SK-N-SH (cell line): Measurements from ENCODE around the gene MTF2. TPM values are rescaled to one million over a fixed set of nuclear protein-coding genes. Genes with fewer than 3 reads are reported as not detected.

Source experiments
- CTCF ChIA-PET: fragments of 300-600, 350-600 bp; formaldehyde crosslinking; extraction: SDS; loops from one replicate; lab custom pipeline; 2021; lab: Yijun Ruan, JAX
- POLR2A ChIA-PET: fragments of 350-600 bp; sonication (Branson Sonifier 250); formaldehyde crosslinking; extraction: SDS; loops from one replicate; lab custom pipeline; 2020; ENCODE audit warnings: antibody characterized with exemption, inconsistent platforms; lab: Yijun Ruan, JAX
- DNase-seq: peaks from one replicate; pipeline ENCODE4 v3.0.0; 2012
- H2AFZ ChIP-seq: fragments of 200-600 bp; sonication (generic); 2 replicates; pipeline ENCODE4 v1.8.1; 2016; ENCODE audit warnings: antibody characterized with exemption, mild to moderate bottlenecking, low read depth
- H3F3A ChIP-seq: fragments of 200-600 bp; sonication (generic); replicated peaks from 2 replicates; pipeline ENCODE3; 2016; ENCODE audit warnings: antibody characterized with exemption, mild to moderate bottlenecking; ENCODE audit not compliant: insufficient read depth
- H3K27ac ChIP-seq, 2 experiments: fragments of 200-500 bp in 1 of 2; fragments of 200-600 bp in 1 of 2; sonication (Bioruptor generic) in 1 of 2; sonication (generic), shearing (Covaris generic) in 1 of 2; 2 replicates each; pipeline versions ENCODE4 v1.5.1 to v1.6.1; 2014 to 2016; ENCODE audit warnings: low read depth in 2 of 2, inconsistent platforms in 1 of 2, low read length in 1 of 2, mild to moderate bottlenecking in 1 of 2, mixed read lengths in 1 of 2
- H3K27me3 ChIP-seq: fragments of 200-600 bp; sonication (generic), shearing (Covaris generic); 2 replicates; pipeline ENCODE4 v1.6.1; 2016; ENCODE audit warnings: mixed run types; ENCODE audit not compliant: insufficient read depth
- H3K36me3 ChIP-seq, 2 experiments: fragments of 200-500 bp in 1 of 2; fragments of 200-600 bp in 1 of 2; sonication (Bioruptor generic) in 1 of 2; sonication (generic) in 1 of 2; replicated peaks in 1 of 2; 2 replicates each; pipeline versions ENCODE3 to v1.5.1; 2014 to 2016; ENCODE audit warnings: low read length in 1 of 2, mild to moderate bottlenecking in 1 of 2; ENCODE audit not compliant: insufficient read depth in 2 of 2, control insufficient read depth in 1 of 2
- H3K4me1 ChIP-seq, 2 experiments: fragments of 200-500 bp in 1 of 2; fragments of 200-600 bp in 1 of 2; sonication (Bioruptor generic) in 1 of 2; sonication (generic), shearing (Covaris generic) in 1 of 2; 2 replicates each; pipeline versions ENCODE4 v1.5.1 to v1.6.1; 2014 to 2016; ENCODE audit warnings: low read depth in 1 of 2, low read length in 1 of 2, mixed run types in 1 of 2; ENCODE audit not compliant: insufficient read depth in 2 of 2, control insufficient read depth in 1 of 2
- H3K4me2 ChIP-seq: fragments of 200-600 bp; sonication (generic), shearing (Covaris generic); 2 replicates; pipeline ENCODE4 v1.6.1; 2017; ENCODE audit warnings: mixed run types
- H3K4me3 ChIP-seq, 2 experiments: fragments of 200-500 bp in 1 of 2; fragments of 200-600 bp in 1 of 2; sonication (Bioruptor generic) in 1 of 2; sonication (generic), shearing (Covaris generic) in 1 of 2; 2 replicates each; pipeline versions ENCODE4 v1.5.1 to v1.8.1; 2014 to 2016; ENCODE audit warnings: low read depth in 2 of 2, inconsistent platforms in 1 of 2, low read length in 1 of 2, mild to moderate bottlenecking in 1 of 2, mixed read lengths in 1 of 2, moderate library complexity in 1 of 2
- H3K79me2 ChIP-seq: fragments of 200-600 bp; sonication (generic); 2 replicates; pipeline ENCODE4 v1.8.1; 2017; ENCODE audit warnings: mild to moderate bottlenecking; ENCODE audit not compliant: insufficient read depth
- H3K9ac ChIP-seq: fragments of 200-600 bp; sonication (generic); 2 replicates; pipeline ENCODE4 v1.6.1; 2017; ENCODE audit warnings: mixed run types
- H3K9me2 ChIP-seq: fragments of 200-600 bp; sonication (generic); 2 replicates; pipeline ENCODE4 v1.6.1; 2017; ENCODE audit warnings: mixed run types
- H3K9me3 ChIP-seq: fragments of 200-600 bp; sonication (generic); 2 replicates; pipeline ENCODE4 v1.6.1; 2017; ENCODE audit warnings: mixed run types, mild to moderate bottlenecking, moderate library complexity
- H4K20me1 ChIP-seq: fragments of 200-600 bp; sonication (generic); 2 replicates; pipeline ENCODE4 v1.6.1; 2017; ENCODE audit warnings: mild to moderate bottlenecking, mixed run types; ENCODE audit not compliant: insufficient read depth
- CHD2 ChIP-seq: fragments of 150-350 bp; IDR thresholded peaks from 2 replicates; pipeline ENCODE4 v1.6.1; 2018; ENCODE audit warnings: low read length; ENCODE audit not compliant: partially characterized antibody
- ELF1 ChIP-seq: IDR thresholded peaks from 2 replicates; pipeline ENCODE4 v1.4.0; 2012
- EZH2phosphoT487 ChIP-seq: fragments of 200-600 bp; sonication (generic); IDR thresholded peaks from 2 replicates; pipeline ENCODE4 v1.6.1; 2017; ENCODE audit warnings: low read depth, mixed run types, mild to moderate bottlenecking, antibody characterized with exemption, moderate library complexity, borderline replicate concordance
- FOXJ3 ChIP-seq: sonication (generic); formaldehyde crosslinking; IDR thresholded peaks from 2 replicates; pipeline ENCODE4 v1.5.1; 2020; ENCODE audit warnings: mild to moderate bottlenecking, missing genetic modification reagents
- FOXM1 ChIP-seq: IDR thresholded peaks from 2 replicates; pipeline ENCODE4 v1.4.0; 2012; ENCODE audit warnings: low read depth, mild to moderate bottlenecking
- GABPA ChIP-seq: IDR thresholded peaks from 2 replicates; pipeline ENCODE4 v1.4.0; 2012; ENCODE audit warnings: low read depth, mild to moderate bottlenecking
- MEF2A ChIP-seq: IDR thresholded peaks from 2 replicates; pipeline ENCODE4 v1.4.0; 2012; ENCODE audit warnings: low read depth, borderline replicate concordance
- NRF1 ChIP-seq: IDR thresholded peaks from 2 replicates; pipeline ENCODE4 v1.6.1; 2012; ENCODE audit warnings: low read depth, mild to moderate bottlenecking, low read length
- PBX3 ChIP-seq: IDR thresholded peaks from 2 replicates; pipeline ENCODE4; 2012
- RAD21 ChIP-seq: IDR thresholded peaks from 2 replicates; pipeline ENCODE4 v1.6.1; 2012; ENCODE audit warnings: mild to moderate bottlenecking, low read length
- SIN3A ChIP-seq: IDR thresholded peaks from 2 replicates; pipeline ENCODE4 v1.6.1; 2012; ENCODE audit warnings: low read depth, mild to moderate bottlenecking, low read length, moderate library complexity, borderline replicate concordance
- TCF12 ChIP-seq: IDR thresholded peaks from 2 replicates; pipeline ENCODE4 v1.4.0; 2012
- ZBTB33 ChIP-seq: IDR thresholded peaks from 2 replicates; pipeline ENCODE4 v1.4.0; 2012; ENCODE audit warnings: low read depth, borderline replicate concordance
- WGBS: methylation state at CpG from one replicate; pipeline ENCODE4 v1.1.6; 2017; ENCODE audit warnings: low lambda C conversion rate; 5-methylcytosine and 5-hydroxymethylcytosine counted together
- polyA plus RNA-seq, 3 experiments: library from polyadenylated mRNA; depleted of rRNA; stranded (reverse); fragments of >200 nt; gene quantifications; 2 replicates each; pipeline ENCODE4 v1.2.3, GENCODE V29; 2012
- TF ChIP-seq, protein P1 (sequence below): IDR thresholded peaks from 2 replicates; pipeline ENCODE4 v1.4.0; 2012; ENCODE audit warnings: low read depth, borderline replicate concordance

MTF2 gene
- polyA plus RNA-seq, 1 of the 3 experiments (the other 2 are of a cell fraction): 11.9 TPM

DNA sequence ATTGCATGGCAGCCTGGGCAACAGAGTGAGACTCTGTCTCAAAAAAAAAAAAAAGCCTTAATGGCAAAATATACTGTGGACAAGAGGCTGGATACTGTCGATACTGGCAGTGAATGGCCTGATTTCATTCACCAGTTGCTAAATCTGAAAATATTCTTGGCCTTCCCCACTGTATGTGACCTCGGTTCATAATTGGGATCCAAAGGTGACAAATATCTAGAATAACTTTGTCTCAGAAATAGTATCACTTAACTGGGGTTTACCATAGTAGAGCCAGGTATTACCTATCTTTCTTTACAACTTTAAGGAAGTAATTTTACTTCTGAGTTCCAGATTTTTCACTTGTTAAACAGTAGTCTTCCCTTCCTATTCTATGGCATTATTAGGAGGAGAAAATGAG, 8.4 kb downstream of the MTF2 start:
- POLR2A ChIA-PET: no interaction called here
- CTCF ChIA-PET: no interaction called here
- Histone ChIP-seq H3K4me3 (no peak overlapping the region), H3K79me2 (peaks cover 100% of the 10 kb centered on the region), H3K27ac (no peak overlapping the region), H3F3A (peaks cover 3% of the 10 kb centered on the region), H2AFZ (no peak overlapping the region), H3K9ac (no peak overlapping the region), H3K27me3 (no peaks in the 10 kb centered on the region), H4K20me1 (peaks cover 13% of the 10 kb centered on the region), H3K9me3 (peaks cover 6% of the 10 kb centered on the region; the same call in 1 of the 2 replicates), H3K9me2 (no peaks in the 10 kb centered on the region), H3K4me2 (no peak overlapping the region), H3K36me3 (peaks cover 3 to 31% of the 10 kb centered on the region in 2 experiments), H3K4me1 (no peaks in the 10 kb centered on the region)
- TF ChIP-seq EZH2phosphoT487: no peak
- TF ChIP-seq, protein P1, sequence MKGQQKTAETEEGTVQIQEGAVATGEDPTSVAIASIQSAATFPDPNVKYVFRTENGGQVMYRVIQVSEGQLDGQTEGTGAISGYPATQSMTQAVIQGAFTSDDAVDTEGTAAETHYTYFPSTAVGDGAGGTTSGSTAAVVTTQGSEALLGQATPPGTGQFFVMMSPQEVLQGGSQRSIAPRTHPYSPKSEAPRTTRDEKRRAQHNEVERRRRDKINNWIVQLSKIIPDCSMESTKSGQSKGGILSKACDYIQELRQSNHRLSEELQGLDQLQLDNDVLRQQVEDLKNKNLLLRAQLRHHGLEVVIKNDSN: no peak
- no peak for TF ChIP-seq RAD21
- no peak for TF ChIP-seq NRF1
- TF ChIP-seq MEF2A: no peak
- TF ChIP-seq FOXM1: no peak
- TF ChIP-seq PBX3: no peak
- TF ChIP-seq ZBTB33: no peak
- TF ChIP-seq GABPA: no peak
- no peak for TF ChIP-seq TCF12
- TF ChIP-seq SIN3A: no peak
- TF ChIP-seq CHD2: no peak
- no peak for DNase-seq
- 100% methylated on average over 2 of the region's 2 CpGs for WGBS

DNA sequence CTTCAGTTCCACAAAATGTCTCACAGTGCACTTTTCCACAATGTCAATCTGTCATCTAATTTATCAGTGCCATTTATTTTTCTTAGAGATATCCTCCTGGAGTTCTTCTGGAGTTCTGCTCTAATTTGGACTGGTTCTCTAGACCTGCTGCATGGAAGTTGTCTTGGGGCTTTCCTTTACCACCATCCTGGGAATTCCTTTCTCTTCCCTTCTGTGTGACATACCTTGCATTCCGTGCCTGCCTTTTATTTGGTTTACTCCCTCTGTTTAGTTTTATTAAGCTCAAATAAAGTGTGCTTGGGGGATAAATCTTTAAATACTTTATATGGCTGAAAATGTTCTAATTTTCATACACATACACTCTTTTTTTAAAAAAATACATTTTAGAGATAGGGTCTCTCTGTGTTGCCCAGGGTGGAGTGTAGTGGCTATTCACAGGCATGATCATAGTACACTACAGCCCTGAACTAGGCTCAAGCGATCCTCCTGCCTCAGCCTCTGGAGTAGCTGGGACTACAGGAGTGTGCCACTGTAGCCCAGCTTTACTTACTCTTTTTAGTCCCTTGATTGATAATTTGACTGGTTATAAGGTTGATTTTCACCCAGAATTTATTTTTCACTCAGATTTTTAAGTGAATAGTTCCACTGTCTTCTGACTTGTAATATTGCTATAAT, 14.4 kb downstream of the MTF2 start:
- H3F3A ChIP-seq: no peaks in the 10 kb centered on the region
- no peak overlapping the region for H2AFZ ChIP-seq
- no peak overlapping the region for H3K4me2 ChIP-seq
- no peaks in the 10 kb centered on the region for H3K27me3 ChIP-seq
- no peak overlapping the region for H3K9ac ChIP-seq
- no peaks in the 10 kb centered on the region; a peak in 1 of 4 replicates for H3K4me1 ChIP-seq
- no peak overlapping the region for H3K27ac ChIP-seq
- WGBS: 68% methylated on average over 2 of the region's 2 CpGs
- TF ChIP-seq CHD2 (no peak), SIN3A (no peak), ELF1 (no peak), FOXJ3 (CRISPR knock-in tag) (no peak), RAD21 (no peak)
- TF ChIP-seq, protein P1: no peak
- TF ChIP-seq, all 33 proteins: peak for 0
- POLR2A ChIA-PET: no interaction called here
- Histone ChIP-seq H3K79me2 (peaks cover 100% of the 10 kb centered on the region), H3K36me3 (no peaks in the 10 kb centered on the region), H3K9me3 (no peaks in the 10 kb centered on the region), H4K20me1 (peaks cover 30% of the 10 kb centered on the region; the same call in 1 of the 2 replicates), H3K9me2 (no peaks in the 10 kb centered on the region), H3K4me3 (no peak overlapping the region)
- DNase-seq: no peak
- CTCF ChIA-PET: interaction anchor here (0.8 to 2.6 kb wide), 3 partner anchors 13 to 212 kb away, joined by 4 to 9 read pairs (median 4); partner anchors contain the start of gene MTF2
